HG02938 (cell line): Measurements from ENCODE around the gene SPIRE1.
"Not testable (repeated sequence)": the region's sequence is repeated elsewhere in the genome, so short reads cannot be mapped to it uniquely, and the experiment has no call there.

Experiments used
- ATAC-seq: cut with Tn5 transposase; IDR thresholded peaks from one replicate; pipeline ENCODE4 v1.9.1; 2021; ENCODE audit warnings: mild to moderate bottlenecking, moderate library complexity; ENCODE audit not compliant: unreplicated experiment

The SPIRE1 gene

DNA sequence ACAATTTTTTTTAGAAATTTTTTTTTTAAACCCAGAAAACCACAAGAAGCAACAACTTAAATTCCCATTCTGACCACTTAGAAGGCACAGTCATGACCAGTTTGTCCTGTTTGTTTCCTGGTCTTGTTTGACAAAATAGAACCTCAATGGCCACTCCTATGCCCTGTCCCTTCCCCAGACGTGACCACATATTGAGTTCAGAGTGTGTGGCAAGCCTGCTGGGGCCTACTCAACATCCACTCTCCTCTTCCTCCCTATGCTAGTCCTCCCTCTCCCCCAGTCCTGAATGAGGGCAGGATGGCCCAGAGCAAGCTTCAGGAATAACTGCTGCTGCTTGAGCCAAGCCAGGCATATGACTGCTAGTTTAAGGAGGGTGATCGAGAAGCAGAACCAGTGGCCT lies 160.6 kb downstream of the SPIRE1 start:
- ATAC-seq, result no peak

DNA sequence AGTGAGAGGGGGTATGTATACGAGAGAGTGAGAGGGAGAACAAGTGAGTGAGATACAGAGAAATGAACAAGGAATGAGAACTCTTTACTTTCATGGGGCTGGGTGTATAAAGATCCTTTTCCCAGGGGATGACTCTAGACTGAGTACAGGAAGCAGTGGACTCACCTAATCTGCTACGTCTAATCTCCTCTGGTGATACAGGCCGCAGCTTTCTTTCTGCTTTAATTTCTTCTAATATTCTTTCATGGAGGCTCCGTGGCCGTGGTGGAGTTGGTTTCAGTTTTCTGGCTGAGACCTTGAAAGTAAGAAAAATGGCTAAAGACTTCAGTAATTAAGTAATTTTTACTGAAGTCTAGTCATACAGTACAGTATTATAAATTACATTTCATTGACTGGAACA lies 165.0 kb downstream of the SPIRE1 start:
- no peak for ATAC-seq

DNA sequence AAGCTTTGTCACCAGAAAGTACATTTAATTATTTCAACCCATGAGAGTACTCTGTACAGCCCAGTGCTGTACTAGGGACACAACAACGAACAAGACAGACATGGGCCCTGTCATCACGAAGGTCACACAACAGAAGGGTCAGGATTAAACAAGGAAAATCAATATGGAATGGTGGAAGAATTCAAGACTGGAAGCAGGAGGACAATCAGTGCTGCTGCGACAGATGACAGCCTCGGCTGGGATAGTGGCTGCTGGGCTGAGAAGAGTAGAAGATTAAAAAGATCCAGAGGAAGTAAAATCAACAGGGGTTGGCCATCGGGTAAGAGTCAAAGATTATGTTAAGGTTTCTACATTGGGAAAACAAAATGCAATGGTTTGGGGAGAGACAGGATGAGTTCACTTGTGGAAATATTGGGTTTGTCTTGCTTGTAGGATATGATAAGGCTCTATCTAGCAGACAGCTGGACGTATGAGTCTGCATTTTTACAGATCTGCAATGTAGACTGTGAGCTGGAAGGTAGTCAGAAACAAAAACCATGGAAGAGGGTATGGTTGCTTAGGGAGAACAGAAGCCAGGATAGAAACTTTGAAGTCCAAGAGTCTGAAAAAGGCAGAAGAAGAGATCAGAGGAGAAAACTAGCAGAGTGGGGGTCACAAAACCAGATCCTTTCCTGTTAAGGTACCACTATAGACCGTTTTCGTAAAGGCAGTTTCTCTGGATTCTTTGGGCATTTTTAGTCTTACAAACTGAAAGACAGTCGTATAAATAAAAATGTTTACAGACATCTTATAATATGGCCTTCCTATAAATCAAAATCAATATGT lies 166.1 kb downstream of the SPIRE1 start:
- no peak for ATAC-seq

DNA sequence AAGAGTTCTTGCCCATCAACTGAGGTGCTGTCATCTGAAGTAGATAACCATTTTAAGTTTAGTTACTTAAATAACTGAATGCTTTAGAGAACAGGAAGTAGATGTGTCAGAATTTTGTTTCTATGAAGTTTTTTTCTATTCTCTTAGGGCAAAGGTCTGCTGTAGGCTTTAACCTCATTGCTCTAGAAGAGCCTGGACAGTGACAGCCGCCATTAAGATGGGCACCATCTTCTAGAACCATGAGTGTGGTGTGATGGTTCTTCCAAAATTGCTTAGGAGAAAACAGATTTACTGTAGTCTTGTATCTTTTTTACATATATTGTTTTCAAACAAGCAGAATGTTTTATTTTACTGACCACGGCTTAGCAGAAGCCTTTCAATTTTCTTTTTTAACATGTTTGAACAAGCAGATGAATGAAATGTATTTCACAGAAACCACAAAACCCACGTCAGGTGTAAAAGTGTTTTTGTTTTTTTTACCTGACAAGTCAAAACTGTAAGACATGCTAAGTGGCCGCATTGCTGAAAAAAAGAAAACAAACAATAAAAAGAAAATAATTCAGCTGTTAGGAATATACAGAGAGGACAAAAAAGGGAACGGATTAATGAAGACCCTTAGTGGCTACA lies 172.3 kb downstream of the SPIRE1 start:
- no peak for ATAC-seq

DNA sequence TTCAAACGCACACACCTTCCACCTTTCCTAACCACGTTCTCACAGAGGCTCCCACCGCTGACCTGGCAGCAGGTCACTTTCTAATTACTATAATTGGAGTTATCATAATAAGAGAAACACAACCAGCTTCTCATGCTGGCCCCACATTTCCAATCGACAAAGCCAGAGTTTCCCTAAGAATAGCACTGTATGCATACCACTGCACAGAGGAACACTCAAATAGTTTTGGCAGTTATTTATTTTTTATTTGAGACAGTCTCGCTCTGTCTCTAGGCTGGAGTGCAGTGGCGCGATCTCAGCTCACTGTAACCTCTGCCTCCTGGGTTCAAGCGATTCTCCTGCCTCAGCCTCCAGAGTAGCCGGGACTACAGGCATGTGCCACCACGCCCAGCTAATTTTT lies 176.0 kb downstream of the SPIRE1 start:
- not testable (repeated sequence) for ATAC-seq

DNA sequence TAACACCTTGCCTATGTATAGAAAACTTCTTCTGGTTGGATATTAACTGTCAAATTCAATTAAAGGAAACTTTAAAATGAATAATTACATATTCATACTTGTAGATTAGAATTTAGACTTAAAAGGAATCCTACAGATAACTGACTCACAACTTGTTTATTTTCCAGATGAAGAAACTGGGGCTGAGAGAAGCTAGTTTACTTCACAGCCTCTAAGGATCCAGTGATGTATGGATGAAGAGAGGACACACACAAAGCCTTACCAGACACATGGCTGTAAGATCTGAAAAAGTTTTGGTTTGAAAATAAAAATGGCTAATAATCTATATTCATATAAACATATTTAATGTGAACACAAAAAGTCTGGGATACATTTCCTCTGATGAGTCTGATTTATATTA lies 177.9 kb downstream of the SPIRE1 start:
- ATAC-seq, result no peak

DNA sequence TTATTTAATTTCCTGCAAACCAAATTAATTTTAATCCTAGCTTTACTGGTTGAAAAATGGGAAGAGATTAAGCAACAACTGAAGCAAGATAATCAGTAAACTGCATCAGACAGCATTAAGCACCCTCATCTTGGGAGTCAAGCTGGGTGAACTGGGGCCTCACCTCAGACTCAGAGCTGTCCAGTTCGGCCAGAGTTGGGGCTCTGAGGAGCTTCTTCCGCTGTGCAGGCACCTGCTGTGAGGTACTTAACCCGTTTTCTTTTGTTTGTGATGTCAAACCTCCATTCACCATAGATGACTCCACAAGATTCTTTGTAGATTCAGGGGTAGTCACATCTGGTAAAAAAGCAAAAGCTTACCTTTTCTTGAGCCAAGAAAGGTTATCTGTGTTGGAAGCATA lies 178.4 kb downstream of the SPIRE1 start:
- ATAC-seq, result no peak

DNA sequence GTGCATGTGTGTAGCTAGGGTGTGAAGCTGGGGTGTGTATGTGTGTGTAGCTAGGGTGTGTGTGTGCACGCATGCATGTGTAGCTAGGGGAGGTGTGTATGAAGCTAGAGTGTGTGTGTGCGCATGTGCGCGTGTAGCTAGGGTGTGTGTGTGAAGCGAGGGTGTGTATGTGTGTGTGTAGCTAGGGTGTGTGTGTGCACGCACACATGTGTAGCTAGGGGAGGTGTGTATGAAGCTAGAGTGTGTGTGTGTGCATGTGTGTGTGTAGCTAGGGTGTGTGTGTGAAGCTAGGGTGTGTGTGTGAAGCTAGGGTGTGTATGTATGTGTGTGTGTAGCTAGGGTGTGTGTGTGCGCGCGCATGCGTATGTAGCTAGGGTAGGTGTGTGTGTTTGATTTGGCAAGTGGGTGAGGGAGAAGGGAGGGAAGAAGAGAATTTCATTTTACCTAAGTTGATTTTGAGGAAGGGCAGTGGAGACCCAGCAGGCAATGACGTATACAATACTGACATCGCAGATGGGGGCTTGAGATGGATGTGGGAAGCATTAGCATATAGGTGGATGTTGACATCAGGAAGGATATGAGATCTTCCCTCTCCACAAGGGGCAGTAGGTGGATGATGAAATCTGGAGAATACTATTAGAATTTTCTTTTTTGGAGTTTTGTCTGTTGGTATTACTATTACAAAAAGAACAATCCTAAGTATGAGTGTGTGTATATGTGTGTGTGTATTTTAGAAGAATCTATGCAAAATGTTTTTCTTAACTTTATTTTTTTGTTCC lies 179.4 kb downstream of the SPIRE1 start:
- no peak for ATAC-seq

DNA sequence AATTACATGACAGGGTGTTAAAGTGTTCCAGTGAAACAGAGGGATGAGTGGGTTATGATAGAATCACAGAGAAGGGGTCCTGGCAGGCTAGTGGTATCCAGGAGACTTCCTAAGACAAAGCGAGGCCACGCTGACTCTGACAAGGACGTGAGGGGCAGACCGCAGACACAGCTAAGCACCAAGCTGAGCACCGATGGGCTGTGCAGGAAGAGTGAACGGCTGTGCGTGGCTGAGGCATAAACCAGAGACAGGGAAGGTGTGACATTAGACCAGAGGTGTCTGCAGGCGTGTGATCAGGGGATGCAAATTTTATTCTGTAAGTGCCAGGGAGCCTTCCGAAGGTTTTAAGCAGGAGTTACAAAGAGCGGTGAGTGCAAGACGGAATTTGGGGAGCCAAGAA lies 180.3 kb downstream of the SPIRE1 start:
- no peak for ATAC-seq

DNA sequence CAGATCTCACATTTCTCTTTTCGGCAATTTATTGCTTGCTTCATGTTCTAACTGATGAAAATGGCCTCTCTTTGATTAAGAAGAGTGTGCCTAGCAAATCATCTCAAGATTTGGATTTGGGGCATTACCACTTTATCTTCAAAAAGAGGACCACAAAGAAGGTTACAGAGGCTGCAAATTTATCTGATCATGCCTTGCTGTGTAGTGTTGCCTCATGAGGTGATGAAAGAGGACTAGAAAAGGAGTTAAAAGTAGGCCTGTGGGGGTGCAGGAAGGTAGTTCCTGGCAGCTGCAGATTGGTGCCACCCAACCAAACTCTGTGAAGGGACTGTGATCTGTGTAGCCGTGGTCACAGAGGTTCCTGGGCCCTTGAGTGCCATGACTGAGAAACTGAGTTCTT lies 181.0 kb downstream of the SPIRE1 start:
- ATAC-seq, result no peak

DNA sequence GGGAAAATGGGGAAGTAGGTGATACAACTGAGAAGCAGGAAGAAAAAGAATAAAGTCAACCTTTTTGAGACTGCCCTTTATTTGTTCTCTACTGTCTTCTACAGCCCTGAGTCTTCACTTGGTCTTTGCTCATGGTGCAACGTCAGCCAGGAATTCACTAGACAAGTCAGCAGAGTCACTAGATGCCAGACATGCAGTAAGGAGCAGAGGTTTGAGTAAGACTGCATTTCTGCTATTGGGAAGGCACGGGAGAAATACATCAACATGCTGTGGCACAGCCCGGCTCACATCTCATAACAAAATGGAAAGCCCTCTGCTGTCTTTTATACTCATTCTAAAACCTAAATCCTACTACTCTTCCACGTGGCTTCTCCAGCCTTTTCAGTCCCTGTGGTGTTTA lies 183.0 kb downstream of the SPIRE1 start:
- no peak for ATAC-seq

DNA sequence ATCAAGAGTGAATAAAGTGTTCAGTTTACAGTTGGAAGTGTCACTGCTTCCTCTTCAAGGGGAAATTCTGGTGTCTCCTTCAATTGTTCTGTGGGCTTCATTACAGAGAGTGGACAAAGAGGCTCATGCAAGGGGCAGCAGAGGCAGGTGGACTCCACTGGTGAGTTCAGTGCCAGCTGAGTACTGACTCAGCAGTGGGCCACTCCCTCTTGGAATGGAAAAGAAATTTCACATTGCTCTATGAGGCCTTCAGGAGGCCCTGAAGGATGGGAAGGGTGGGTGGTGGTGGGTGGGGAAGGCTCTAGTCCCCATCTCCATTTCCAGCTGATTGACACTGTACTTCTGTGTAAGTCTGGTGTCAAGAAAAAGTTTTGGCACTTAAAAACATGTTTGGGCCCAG lies 183.8 kb downstream of the SPIRE1 start:
- ATAC-seq, result no peak

DNA sequence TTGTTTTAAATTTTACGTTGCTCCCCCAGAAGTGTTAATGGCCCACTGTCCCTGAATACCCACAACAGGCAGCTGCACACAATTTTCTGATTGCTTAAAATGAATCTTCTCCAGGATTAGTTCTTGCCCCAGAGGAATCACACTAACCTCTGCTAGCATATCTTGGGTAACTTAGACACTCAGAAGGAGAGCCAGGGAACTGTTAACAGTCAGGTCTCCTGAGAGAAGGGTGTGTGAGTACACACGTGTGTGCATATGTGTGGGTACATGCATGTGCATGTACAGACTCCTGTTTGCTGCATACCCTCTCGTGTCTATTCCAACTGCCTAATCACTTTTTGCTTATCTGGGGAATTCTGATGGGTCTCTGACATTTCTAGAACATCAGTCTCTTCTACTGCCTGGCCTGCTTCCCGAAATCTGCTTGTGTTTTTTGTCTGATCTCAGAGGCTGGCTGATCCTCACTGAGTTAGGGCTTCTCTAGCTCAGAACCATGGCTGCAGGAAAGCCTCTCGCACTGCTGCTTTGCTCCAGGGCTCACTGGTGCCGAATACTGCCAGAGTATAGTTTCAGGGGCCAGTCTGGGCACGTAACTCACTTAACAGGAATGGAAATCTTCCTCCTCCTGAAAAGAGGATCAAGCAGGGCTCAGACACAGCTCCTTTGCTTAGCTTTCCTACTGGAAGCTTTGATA lies 187.4 kb downstream of the SPIRE1 start:
- ATAC-seq, result no peak

DNA sequence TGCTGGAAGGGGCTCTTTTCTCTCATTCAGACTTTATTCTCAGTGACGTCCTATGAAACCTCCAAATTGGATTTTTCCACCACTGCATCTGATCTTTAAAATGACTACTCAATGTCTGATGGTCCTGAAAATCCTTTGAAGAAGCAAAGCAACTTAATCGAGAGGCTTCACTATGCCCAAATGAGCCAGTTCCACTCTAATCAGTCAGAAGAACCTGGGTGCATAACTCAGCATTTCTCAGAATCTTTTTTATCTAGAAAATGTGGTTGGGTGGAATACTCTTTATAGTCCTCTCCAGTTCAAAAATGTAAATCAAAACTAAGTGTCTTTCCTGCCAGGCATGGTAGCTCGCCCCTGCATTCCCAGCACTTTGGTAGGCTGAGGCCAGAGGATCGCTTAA lies 189.5 kb downstream of the SPIRE1 start:
- no peak for ATAC-seq

DNA sequence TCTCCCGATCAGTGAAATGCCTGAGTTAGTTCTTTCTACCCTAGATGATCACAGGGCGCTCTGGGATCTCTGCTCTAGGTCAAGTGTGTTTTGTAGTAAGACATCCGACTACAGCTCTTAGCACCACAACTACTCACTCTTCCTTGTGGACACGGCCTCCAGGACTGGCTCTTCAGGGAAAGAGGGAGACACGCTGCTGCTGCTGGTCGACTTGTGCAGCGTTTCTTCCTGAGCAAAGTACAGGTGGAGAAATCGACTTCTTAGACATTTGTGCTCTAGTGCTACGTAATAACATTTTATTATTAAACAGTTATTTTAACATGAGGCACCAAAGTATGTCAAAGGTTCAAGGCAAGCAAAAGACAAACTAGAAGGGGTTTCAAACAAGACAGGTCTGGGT lies 193.2 kb downstream of the SPIRE1 start:
- no peak for ATAC-seq

DNA sequence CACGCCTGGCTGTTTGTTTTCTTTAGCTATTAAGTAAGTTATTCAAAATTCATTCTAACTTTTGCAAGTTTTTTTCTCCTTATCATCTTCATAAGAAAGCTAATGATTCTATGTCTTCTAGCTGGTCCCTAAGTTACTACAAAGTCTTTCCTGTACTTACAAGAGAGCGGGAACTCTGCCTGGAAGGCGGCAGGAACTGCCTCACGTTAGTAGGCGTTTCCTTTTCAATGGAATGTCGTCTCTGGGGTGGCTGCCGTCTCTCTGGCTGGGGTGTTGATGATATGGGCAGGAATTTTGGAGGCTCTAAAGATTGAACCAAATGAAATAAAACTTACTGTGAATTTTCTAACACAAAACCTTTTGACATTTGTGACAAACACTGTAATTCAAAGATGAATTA lies 194.7 kb downstream of the SPIRE1 start:
- no peak for ATAC-seq

DNA sequence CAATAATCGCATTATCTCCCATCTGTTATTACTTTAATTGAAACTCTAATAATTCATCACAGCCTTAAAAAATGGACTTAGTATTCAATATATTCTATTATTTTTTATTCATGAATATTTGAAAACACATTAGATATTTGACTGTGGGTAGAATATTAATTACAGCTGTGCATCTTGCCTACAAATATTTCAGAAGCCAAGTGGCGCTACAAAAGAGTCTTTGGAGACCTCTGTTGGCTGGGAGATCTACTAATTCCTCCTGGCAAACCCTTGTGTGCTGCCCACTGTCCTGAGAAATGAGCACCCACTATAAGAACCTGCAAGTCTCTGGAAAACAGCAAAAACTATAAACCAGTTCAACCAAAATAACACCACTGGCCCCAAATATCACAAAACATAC lies 195.7 kb downstream of the SPIRE1 start:
- no peak for ATAC-seq

DNA sequence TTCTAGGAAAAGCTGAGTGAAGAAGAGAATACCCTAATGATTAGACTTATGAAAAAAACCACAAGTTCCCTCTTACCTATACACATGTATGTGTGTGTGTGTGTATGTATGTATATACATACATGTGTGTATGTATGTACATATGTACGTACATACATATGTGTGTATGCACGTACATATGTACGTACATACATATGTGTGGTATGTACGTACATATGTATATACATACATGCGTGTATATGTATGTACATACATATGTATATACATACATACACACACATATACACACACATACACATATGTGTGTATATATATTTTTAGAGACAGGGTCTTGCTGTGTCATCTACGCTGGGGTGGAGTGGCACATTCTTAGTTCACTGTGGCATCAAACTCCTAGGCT lies 196.6 kb downstream of the SPIRE1 start:
- no peak for ATAC-seq

DNA sequence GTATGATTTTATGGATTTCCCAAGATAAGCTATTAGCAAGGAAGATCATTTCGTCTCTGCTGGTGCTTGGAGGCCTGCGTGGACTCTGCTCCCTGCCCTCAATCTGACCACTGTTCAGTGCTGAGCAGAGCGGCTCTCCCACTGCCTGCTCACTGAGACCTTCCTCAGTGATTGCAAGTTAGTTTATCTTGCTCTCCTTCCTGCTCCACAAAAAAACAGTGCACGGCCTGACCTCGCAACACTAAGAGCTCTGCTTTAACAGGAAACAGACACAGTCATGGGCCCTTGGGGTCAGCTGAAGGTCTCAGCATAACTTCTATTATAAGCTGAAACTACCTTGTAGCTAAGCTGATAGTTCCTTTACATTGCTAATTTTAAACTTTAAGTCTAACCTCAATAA lies 197.0 kb downstream of the SPIRE1 start:
- no peak for ATAC-seq

DNA sequence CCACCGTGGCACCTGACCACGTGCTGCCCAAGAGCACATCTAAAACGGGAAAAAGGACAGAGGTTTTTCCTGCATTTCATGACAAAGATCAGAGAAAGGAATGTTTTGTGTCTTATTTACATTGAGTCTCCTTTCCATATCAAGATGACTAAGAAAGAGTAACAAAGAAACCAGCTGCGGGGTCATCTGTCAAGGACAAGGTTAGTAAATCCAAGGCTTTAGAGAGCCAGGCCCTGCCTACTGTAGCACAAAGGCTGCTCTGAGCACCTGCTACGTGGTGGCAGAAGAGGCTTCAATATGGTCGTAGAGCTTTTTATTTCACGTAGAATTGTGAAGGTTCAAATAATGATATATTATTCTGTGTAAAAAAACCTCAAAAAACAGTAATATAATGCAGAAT lies 199.1 kb downstream of the SPIRE1 start:
- ATAC-seq, result no peak

DNA sequence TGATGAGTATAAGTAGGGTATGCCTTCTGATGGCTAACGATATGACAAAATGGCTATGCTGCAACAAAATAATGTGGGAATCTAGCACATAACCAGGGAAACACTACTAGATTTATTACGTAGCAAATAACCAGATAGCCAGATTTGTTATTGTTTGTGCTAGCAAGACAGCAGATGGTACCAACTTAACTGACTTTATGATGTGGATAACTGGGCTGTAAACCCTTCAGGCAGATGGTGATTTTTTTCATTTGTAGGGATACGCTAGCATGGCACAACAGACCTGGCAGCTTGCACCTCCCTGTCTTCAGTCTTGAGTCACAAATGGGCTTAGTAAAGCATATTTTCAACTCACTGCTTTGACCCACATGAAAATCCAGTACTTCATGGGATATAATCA lies 201.5 kb downstream of the SPIRE1 start:
- ATAC-seq, result no peak
